Vagina (tissue), 2 donors: ENCODE data around the gene MTX1. TPM values are rescaled to one million over a fixed set of nuclear protein-coding genes. Genes with fewer than 3 reads are reported as not detected.

ENCODE experiments used
- DNase-seq, 2 donors: peaks; one replicate each; pipeline ENCODE4 v3.0.0-alpha.2; 2017; ENCODE audit errors: extremely low spot score in 2 of 2
- H3K27ac ChIP-seq: fragments of 200-600 bp; sonication (generic); one replicate; pipeline ENCODE4 v1.5.1; 2019
- H3K27me3 ChIP-seq: fragments of 200-600 bp; sonication (generic); one replicate; pipeline ENCODE4 v1.5.1; 2019
- H3K36me3 ChIP-seq, 2 donors: fragments of 200-600 bp; sonication (generic); one replicate each; pipeline ENCODE4 v1.5.1; 2017 to 2019
- H3K4me1 ChIP-seq: fragments of 200-600 bp; sonication (generic); one replicate; pipeline ENCODE4 v1.5.1; 2019
- H3K4me3 ChIP-seq, 2 donors: fragments of 200-600 bp; sonication (generic); 1 replicate in 1 of 2; 2 replicates in 1 of 2; pipeline ENCODE4 v1.5.1; 2016 to 2019
- H3K9me3 ChIP-seq: fragments of 200-600 bp; sonication (generic); one replicate; pipeline ENCODE4 v1.5.1; 2019
- CTCF ChIP-seq, 3 experiments: fragments of 450-650 bp in 2 of 3; fragments of 200-600 bp in 1 of 3; sonication (generic) in 1 of 3; IDR thresholded peaks; one replicate each; pipeline ENCODE4 v1.5.1; 2017 to 2019; ENCODE audit warnings: antibody characterized with exemption in 3 of 3, mild to moderate bottlenecking in 2 of 3, moderate library complexity in 2 of 3
- POLR2A ChIP-seq, 2 donors: fragments of 450-650 bp; IDR thresholded peaks; one replicate each; pipeline ENCODE4 v1.6.1; 2017; ENCODE audit warnings: antibody characterized with exemption in 2 of 2, mild to moderate bottlenecking in 2 of 2, moderate library complexity in 2 of 2
- POLR2AphosphoS5 ChIP-seq, 2 donors: sonication (generic); formaldehyde crosslinking; IDR thresholded peaks; one replicate each; pipeline ENCODE4 v1.9.0; 2017; ENCODE audit warnings: antibody characterized with exemption in 2 of 2, mild to moderate bottlenecking in 2 of 2, low read depth in 1 of 2; ENCODE audit not compliant: insufficient read depth in 1 of 2
- intact Hi-C: fragments of 100-400 bp; cut with DNase I; formaldehyde crosslinking; loops from one replicate; pipeline ENCODE4 v1.15.1; 2023
- total RNA-seq: library from RNA; depleted of rRNA; stranded (reverse); fragments of >200 nt; gene quantifications from one replicate; pipeline ENCODE4 v1.2.3, GENCODE V29; 2016

MTX1 gene
- total RNA-seq, 1 donor from 2014 or later = 29.5 TPM

- no peaks in the 10 kb centered on the region for H3K9me3 ChIP-seq
- H3K36me3 ChIP-seq = no peaks in the 10 kb centered on the region
- no peaks in the 10 kb centered on the region for H3K27me3 ChIP-seq
- H3K4me1 ChIP-seq = peaks cover 18% of the 10 kb centered on the region
- no peak overlapping the region for H3K4me3 ChIP-seq
- H3K27ac ChIP-seq = no peak overlapping the region
- no peak for TF ChIP-seq POLR2A (IDR thresholded peaks at IDR 0.05)
- TF ChIP-seq POLR2AphosphoS5 (IDR thresholded peaks at IDR 0.05; ENCODE audit: insufficient read depth in 1 of 2, low read depth in 1 of 2) = no peak
- TF ChIP-seq CTCF (IDR thresholded peaks at IDR 0.05) = no peak
- DNase-seq = peak in 1 of 2 donors; percentile 85
- intact Hi-C loops = loop anchor here (5.0 kb wide), 1 partner anchor 49 kb away; no protein-coding TSS in a partner anchor
Measured at GRCh38 chr1:155178441-155179111, 29.9 kb upstream of the MTX1 start.

GRCh38 chr1:155179112-155180031, 29.1 kb upstream of the MTX1 start:
- Histone ChIP-seq H3K4me1 (peaks cover 12% of the 10 kb centered on the region), H3K4me3 (no peak overlapping the region), H3K27ac (no peak overlapping the region), H3K27me3 (no peaks in the 10 kb centered on the region), H3K9me3 (no peaks in the 10 kb centered on the region), H3K36me3 (no peaks in the 10 kb centered on the region)
- DNase-seq = peak in 1 of 2 donors; percentile 81
- intact Hi-C loops = loop anchor here (5.0 kb wide), 1 partner anchor 48 kb away; no protein-coding TSS in a partner anchor
- TF ChIP-seq POLR2AphosphoS5 (IDR thresholded peaks at IDR 0.05; ENCODE audit: insufficient read depth in 1 of 2, low read depth in 1 of 2) (no peak), POLR2A (IDR thresholded peaks at IDR 0.05) (no peak), CTCF (IDR thresholded peaks at IDR 0.05) (no peak)

- Histone ChIP-seq H3K27ac (no peak overlapping the region), H3K4me1 (peaks cover 5% of the 10 kb centered on the region)
- intact Hi-C loops = no loop called here
Measured at GRCh38 chr1:155181371-155182051, 27.0 kb upstream of the MTX1 start.

GRCh38 chr1:155182052-155182550, 26.4 kb upstream of the MTX1 start:
- Histone ChIP-seq H3K27me3 (no peaks in the 10 kb centered on the region), H3K4me1 (peaks cover 1% of the 10 kb centered on the region), H3K36me3 (no peaks in the 10 kb centered on the region), H3K27ac (no peak overlapping the region), H3K4me3 (no peak overlapping the region), H3K9me3 (no peaks in the 10 kb centered on the region)
- TF ChIP-seq POLR2A (IDR thresholded peaks at IDR 0.05) (no peak), POLR2AphosphoS5 (IDR thresholded peaks at IDR 0.05; ENCODE audit: insufficient read depth in 1 of 2, low read depth in 1 of 2) (no peak), CTCF (IDR thresholded peaks at IDR 0.05) (no peak)
- DNase-seq = peak in 1 of 2 donors; percentile 79
- intact Hi-C loops = no loop called here

More at GRCh38 chr1:155181371-155182051, 27.0 kb upstream of the MTX1 start:
- H3K9me3 ChIP-seq = no peaks in the 10 kb centered on the region
- H3K36me3 ChIP-seq = no peaks in the 10 kb centered on the region
- H3K27me3 ChIP-seq = no peaks in the 10 kb centered on the region
- TF ChIP-seq POLR2A (IDR thresholded peaks at IDR 0.05) (no peak), POLR2AphosphoS5 (IDR thresholded peaks at IDR 0.05; ENCODE audit: insufficient read depth in 1 of 2, low read depth in 1 of 2) (no peak), CTCF (IDR thresholded peaks at IDR 0.05) (no peak)
- DNase-seq = peak in 1 of 2 donors; percentile 54
- no peak overlapping the region for H3K4me3 ChIP-seq
